GM11168 (cell line): ENCODE measurements around the gene TIMP1.

Experiments
- in situ Hi-C: fragments of 300-500 bp; cut with MboI; formaldehyde crosslinking; loops from one replicate; pipeline ENCODE4 v1.12.0; 2022; ENCODE audit warnings: low sequenced_read_pairs; ENCODE audit not compliant: unreplicated experiment

The TIMP1 gene

GRCh38 chrX:47581731-47582647 is at the start of gene TIMP1:
Gene TIMP1, plus strand, starts transcription at chrX:47582436. Its CDS starts 980 bp downstream, at chrX:47583416.
- in situ Hi-C loops: no loop called here

- in situ Hi-C loops: no loop called here
Measured at GRCh38 chrX:47539860-47540259, 42.4 kb upstream of the TIMP1 start.

GRCh38 chrX:47540754-47541538 is 41.3 kb upstream of the TIMP1 start:
- in situ Hi-C loops: no loop called here

GRCh38 chrX:47543496-47543895 is 38.7 kb upstream of the TIMP1 start:
- in situ Hi-C loops: no loop called here

- in situ Hi-C loops: no loop called here
Measured at GRCh38 chrX:47556045-47556623, 26.1 kb upstream of the TIMP1 start.

GRCh38 chrX:47558436-47558835 is 23.8 kb upstream of the TIMP1 start:
- in situ Hi-C loops: no loop called here

GRCh38 chrX:47560179-47560933 is 21.9 kb upstream of the TIMP1 start:
- in situ Hi-C loops: no loop called here

- in situ Hi-C loops: no loop called here
Measured at GRCh38 chrX:47560934-47561658, 21.1 kb upstream of the TIMP1 start, which contains the start of gene ARAF. Gene ARAF, plus strand, starts transcription at chrX:47561205. Its CDS starts 1,763 bp downstream, at chrX:47562968.

GRCh38 chrX:47561659-47562151 is 20.5 kb upstream of the TIMP1 start:
- in situ Hi-C loops: no loop called here

GRCh38 chrX:47562615-47563243 is 19.5 kb upstream of the TIMP1 start:
- in situ Hi-C loops: no loop called here

- in situ Hi-C loops: no loop called here
Measured at GRCh38 chrX:47563801-47564315, 18.4 kb upstream of the TIMP1 start.

GRCh38 chrX:47564438-47565085 is 17.7 kb upstream of the TIMP1 start:
- in situ Hi-C loops: no loop called here

GRCh38 chrX:47566841-47567240 is 15.4 kb upstream of the TIMP1 start:
- in situ Hi-C loops: no loop called here

- in situ Hi-C loops: no loop called here
Measured at GRCh38 chrX:47568656-47569295, 13.5 kb upstream of the TIMP1 start.

GRCh38 chrX:47570794-47571193 is 11.4 kb upstream of the TIMP1 start:
- in situ Hi-C loops: no loop called here

GRCh38 chrX:47571215-47571614 is 11.0 kb upstream of the TIMP1 start:
- in situ Hi-C loops: no loop called here

- in situ Hi-C loops: no loop called here
Measured at GRCh38 chrX:47571896-47572295, 10.3 kb upstream of the TIMP1 start.
